Hepatocyte (in vitro differentiated cells): ENCODE results near the gene MACO1.
"Not testable (repeated sequence)": the region's sequence is repeated elsewhere in the genome, so short reads cannot be mapped to it uniquely, and the experiment has no call there.

Source experiments
- CTCF ChIP-seq: fragments of 200-600 bp; sonication (generic); IDR thresholded peaks from 2 replicates; pipeline ENCODE4 v1.5.1; 2016; ENCODE audit warnings: antibody characterized with exemption, mild to moderate bottlenecking; ENCODE audit not compliant: poor library complexity
- EZH2 ChIP-seq: fragments of 200-600 bp; sonication (generic); IDR thresholded peaks from 2 replicates; pipeline ENCODE4 v1.6.1; 2016; ENCODE audit warnings: antibody characterized with exemption, mild to moderate bottlenecking, borderline replicate concordance

- TF ChIP-seq EZH2, CTCF: not testable (repeated sequence)
These were observed 13.4 kb upstream of the MACO1 start for GRCh38 chr1:25417280-25417679.
